HG03575 (cell line): ENCODE data around the gene TPD52L1.
"Not testable (repeated sequence)": the region's sequence is repeated elsewhere in the genome, so short reads cannot be mapped to it uniquely, and the experiment has no call there.

Source experiments
- ATAC-seq: cut with Tn5 transposase; IDR thresholded peaks from one replicate; pipeline ENCODE4 v1.9.1; 2021; ENCODE audit not compliant: unreplicated experiment, insufficient number of reproducible peaks, low FRiP score; ENCODE audit errors: extremely low read depth

Gene TPD52L1

DNA sequence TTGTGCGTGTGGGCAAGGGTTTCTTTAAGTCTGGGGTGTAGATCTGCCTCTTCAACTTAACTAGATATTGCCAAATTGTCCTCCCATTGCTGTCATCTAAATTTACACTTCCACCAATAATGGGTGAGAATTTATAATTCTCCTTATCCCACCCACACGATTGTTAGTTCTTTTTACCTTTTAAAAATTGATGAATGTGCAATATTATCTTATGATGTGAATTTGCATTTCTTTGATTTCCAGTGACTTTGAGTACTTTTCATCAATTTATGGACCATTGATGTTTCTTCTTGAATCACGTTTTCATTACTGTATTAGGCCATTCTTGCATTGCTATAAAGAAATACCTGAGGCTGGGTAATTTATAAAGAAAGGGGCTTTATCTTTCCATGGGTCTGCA, 17.2 kb upstream of the TPD52L1 start:
- ATAC-seq: no peak

DNA sequence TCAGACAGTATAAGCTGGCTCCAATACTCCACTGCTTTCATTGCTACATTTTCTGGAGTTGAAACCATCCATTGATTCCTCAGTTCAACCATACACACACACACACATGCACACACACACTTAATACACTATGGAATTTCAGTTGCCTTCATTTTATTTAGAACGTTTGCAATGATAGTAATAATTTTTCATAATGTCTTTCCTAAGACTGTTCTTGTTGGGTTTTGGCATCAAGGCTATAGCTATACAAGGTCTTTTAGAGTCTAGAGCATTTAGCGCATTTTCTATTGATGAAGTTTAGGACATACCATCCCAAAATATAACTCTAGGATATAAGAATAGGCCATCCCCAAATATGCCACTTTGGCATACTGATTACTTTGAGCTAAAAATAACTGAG, 15.5 kb upstream of the TPD52L1 start:
- ATAC-seq: no peak

GRCh38 chr6:125140808-125141207, 12.8 kb upstream of the TPD52L1 start:
- ATAC-seq: no peak

- no peak for ATAC-seq
Measured at GRCh38 chr6:125142618-125143017, 11.0 kb upstream of the TPD52L1 start.

DNA sequence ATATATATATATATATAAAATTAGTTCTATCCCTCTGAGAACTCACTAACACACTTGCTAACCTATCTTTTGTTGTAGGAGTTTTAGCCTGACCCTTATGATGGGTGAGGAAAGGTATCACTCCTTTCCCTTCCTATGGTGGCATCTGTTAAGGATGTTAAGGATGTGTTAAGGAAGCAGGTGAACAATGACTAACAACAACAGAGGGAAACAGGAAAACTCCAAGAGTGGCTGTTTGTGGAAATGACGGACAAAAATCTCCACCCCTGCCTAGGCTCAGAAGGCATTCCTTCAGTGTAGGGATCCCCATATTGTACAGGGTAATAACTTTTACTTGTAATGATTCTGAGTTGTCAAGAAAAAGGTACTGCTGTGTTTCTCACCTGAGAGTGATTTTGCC, 8.8 kb upstream of the TPD52L1 start:
- no peak for ATAC-seq

DNA sequence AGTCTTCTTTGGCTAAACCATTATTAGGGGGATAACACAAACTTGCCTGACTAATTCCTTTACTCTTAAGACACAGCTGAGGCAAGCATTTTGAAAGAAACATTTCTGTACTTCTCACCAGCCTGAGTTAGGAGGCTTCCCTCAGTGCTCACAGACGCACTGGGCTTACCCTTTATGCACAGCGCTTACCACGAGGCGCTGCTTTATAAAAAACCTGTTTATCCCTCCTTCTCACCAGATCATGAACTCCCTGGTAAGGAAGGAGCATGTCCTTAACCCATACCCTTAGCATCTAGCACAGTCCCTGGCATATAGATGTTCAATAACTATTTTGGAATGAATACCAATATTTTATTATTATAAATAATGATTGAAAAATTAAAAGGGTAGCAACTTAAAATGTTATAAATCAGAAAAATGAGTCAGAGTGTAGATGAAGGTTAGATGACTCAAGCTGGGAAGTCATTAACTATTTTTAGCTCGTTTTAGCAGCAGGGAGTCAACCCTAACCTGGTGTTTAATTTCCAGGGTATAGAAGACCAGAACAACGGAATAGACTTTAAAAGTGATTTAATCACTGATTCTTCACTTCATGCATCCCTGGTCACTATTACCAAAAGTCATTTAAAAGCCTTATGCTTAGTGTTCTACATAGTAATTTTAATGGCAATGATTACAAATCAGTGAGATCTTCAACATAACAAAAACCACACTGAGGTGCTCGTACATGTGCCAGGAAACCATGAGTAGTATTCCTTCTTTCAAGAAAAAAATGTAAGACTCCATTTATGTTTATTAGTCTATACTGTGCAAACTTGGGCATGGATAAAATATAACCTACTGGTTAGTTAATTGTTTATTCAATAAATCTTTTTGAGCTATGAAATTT, 4.1 kb upstream of the TPD52L1 start:
- no peak for ATAC-seq

DNA sequence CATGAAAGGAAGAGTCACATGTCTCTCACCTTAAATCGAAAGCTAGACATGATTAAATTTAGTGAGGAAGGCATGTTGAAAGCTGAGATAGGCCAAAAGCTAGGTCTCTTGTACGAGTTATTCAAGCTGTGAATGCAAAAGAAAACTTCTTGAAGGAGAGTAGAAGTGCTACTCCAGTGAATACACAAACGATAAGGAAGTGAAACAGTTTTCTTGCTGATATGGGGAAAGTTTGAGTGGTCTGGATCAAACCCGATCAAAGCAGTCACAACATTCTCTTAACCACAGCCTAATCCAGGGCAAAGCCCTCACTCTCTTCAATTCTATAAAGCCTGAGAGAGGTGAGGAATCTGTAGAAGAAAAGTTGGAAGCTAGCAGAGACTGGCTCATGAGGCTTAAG, 1.9 kb upstream of the TPD52L1 start:
- no peak for ATAC-seq

DNA sequence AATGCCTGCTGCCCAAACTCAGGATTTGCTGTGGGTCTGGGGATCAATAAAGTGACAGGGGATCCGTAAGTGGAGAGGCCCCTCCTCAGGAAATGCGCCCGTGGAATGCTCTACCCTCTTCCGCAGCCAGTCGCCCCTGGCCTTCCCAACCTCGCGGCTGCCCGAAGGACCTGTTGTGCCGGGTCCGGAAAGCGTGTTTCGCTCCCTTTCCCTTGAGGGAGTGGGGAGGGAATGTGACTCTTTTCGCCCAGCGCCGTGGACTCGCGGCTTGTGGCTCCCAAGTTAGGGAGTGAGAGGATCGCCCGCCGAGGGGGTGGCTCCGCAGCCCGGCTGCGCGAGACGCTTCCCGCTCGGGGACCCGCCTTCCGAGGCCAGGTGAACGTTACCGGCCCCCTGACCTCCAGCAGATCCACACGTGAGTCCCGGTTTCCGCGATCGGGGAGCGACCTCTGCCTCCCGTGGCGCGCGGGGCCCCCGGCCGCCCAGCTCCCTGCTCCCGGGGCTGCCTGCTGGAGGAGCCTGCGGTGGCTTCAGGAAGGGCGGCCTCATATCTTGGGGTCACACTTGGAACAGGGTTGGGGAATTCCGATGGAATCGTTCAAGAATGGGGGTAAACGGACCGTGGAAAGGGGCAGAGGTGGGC, 666 bp downstream of the TPD52L1 start:
- no peak for ATAC-seq

DNA sequence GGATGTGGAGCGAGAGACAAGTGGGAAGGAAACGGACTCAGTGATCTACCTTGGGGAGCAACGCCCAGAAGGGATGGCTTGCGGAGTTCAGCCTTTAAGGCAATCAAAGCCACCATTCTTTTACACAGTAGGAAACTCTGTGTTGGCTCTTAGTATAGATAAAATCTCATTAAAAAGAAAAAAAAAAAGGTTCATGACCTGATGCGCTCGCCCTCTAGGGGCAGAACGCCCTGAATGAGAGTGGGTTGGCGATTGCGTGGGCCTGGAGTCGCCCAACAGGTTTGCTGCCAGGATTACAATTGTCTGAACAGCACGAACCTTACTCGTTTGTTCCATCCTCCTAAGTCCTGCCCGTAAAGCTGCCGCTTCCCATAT, 1.2 kb downstream of the TPD52L1 start:
- no peak for ATAC-seq

DNA sequence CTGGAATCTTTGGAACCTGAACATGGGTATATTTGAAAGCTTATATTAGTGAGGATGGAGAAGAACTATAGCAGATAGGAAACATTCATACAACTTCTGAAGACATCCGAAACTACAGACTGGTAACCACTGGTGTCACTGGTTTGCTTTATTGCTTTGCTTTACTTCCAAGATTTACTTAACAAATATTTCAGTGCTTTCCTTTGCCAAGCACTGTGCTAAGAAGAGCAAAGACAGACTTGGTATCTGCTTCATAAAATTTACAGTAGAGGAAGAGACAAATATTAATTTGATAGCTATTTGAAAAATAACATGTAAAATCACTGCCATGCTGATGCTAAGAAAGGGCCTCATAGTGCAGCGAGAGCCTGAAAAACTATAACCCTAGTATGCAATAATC, 1.8 kb downstream of the TPD52L1 start:
- no peak for ATAC-seq

DNA sequence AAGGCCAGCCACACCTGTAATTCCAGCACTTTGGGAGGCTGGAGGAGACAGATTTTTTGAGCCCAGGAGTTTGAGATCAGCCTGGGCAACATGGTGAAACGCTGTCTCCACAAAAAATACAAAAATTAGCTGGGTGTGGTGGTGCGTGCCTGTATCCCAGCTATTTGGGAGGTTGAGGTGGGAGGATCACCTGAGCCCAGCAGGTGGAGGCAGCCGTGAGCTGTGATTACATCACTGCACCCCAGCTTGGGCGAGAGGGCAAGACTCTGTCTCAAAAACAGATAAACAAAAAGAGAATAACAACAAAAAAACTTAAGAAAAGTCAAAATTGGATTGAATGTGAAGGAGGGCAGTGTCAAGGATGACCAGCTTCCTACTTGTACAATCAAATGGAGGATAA, 2.9 kb downstream of the TPD52L1 start:
- no peak for ATAC-seq

DNA sequence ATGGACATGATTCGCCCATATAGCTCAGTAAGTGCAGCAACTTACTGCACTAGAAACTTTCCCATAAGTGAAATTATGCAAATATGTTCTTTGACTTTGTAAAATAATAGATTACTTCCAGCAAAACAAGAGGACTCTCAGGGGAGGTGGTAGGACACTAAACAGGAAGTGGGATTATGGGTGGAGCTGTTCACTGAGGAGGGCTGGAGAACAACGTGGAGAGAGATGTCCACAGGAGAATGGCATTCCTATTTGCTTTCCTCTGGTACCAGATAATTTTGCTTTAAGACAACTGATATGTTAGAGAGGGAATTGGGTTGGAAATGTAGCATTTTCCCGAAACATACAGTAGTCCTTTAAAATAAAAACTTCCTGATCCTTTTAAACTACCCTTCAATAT, 3.7 kb downstream of the TPD52L1 start:
- no peak for ATAC-seq

DNA sequence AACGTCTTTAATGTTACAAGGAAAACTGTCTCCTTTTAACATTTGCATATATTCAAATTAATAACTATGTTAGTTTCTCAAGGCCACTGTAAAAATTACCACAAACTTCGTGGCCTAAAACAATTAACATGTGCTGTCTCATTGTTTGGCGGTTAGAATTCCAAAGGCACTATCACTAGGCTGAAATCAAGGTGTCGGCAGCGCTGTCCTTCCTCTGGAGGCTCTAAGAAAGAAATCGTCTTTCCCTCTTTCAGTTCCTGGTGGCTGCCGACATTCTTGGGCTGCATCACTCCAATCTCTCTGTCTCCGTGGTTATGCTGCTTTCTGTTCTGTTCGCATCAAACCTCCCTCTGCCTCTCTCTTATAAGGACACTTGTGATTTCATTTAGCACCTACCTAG, 4.2 kb downstream of the TPD52L1 start:
- no peak for ATAC-seq

DNA sequence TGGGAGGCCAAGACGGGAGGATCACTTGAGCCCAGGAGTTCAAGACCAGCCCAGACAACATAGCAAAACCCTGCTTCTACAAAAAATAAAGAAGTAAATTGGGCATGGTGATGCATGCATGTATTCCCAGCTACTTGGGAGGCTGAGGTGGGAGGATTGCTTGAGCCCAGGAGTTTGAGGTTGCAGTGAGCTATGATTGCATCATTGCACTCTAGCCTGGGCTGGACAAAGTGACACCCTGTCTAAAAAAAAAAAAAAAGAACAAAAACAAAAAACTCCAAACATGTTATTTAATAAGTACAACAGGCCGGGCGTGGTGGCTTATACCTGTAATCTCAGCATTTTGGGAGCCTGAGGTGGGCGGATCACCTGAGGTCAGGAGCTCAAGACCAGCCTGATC, 9.8 kb downstream of the TPD52L1 start:
- ATAC-seq: not testable (repeated sequence)

- no peak for ATAC-seq
Measured at GRCh38 chr6:125163811-125164210, 10.2 kb downstream of the TPD52L1 start.

DNA sequence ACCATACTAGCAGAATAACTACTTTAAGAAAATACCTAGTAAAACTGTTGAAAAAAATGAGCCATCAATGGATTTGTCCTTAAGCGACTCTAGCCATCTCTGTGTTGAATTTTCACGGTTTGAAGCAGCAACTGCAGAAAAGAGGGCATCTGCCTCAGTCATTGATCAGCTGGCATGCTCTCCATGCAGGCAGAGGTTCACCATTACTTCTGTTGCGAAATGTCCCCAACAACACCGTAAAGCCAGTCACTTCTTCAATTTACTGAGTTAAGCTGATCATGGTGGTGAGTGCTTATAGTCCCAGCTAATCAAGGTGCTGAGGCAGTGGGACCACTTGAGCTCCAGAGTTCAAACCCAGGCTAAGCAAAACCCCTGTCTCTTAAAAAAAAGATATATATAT, 11.1 kb downstream of the TPD52L1 start:
- ATAC-seq: no peak

DNA sequence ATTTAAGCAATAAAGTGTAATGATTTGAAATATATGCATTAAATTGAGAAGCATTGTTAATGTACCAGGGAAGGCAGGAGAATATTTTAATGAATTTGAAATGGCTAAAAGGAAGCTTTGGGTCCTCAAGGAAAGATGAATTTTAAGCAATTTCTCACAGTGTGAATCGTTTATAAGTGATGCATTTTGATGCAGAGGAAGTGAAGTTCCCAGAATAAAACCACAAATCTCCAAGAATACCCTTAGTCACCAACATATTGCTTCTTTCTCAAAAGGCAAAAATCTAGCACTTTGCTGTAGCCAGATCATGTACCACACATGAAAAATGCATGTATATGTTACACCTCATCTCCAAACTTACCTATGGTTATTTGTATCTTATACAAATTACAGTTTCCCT, 11.7 kb downstream of the TPD52L1 start:
- no peak for ATAC-seq

DNA sequence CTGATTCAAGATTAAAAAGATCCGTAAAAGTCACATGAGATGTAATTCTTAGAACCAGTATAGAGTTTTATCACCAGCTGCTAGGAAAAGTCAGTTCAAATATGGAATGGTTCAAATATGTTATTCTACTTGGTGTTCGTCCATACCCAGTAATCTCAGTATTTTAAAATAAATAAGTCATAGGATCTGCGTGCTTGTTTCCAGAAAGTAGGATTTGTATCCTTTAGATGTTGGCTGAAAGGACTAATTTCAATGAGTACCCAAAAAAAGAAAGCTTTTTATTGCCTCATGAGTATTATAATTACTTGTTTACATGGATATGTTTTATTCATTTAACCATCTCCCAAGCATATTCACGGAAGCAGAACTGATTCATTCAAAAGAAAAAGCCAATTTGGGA, 12.2 kb downstream of the TPD52L1 start:
- no peak for ATAC-seq

DNA sequence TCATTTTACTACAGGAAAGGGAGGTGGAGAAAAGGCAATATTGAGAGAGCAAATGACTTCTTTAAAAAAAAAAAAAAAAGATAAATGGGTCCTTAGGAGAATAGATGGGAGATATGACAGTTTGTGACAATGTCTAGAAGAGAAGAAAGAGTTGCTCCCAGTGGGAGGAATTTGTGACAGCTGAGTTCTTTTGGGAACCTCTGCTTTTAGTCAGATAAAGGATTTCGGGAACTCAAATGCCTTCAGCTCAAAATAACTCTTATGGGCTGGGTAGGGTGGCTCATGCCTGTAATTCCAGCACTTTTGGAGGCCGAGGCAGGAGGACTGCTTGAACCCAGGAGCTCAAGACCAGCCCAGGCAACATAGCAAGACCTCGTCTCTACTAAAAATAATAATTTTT, 13.1 kb downstream of the TPD52L1 start:
- no peak for ATAC-seq

DNA sequence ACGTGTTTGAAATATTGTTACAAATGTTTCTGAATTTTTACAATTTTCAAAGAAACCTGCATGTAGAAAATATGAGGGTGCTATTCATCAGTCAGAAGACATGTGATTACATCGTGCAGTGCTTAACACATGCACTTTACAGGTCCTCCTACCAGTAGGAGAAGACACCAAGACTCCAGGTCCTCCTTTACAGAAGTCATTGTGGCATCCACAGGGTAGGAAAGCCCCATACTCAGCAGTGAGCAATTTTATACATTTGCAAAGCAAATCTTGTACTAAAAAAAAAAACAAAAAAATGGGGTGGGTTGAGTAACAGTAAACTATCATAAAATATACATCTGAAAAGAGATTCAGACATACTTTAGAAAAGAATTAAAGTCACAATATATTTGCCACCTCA, 14.0 kb downstream of the TPD52L1 start:
- ATAC-seq: no peak

DNA sequence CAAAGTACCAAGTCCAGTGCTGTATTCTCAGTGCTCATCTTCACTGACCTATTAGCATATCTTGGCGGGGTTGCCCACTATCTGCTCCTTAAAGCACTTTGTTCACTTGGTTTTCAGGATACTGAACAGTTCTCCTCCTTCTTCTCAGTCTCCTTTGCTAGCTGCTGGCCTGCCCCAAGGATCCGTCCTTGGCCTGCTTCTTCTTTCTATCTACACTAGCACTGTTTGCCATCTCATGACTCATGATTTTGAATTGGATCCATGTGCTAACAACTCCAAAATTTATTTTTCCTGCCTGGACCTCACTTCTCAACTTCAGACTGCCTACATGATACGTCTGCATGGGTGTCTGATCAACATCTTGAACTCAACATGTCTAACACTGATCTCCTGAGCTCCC, 15.5 kb downstream of the TPD52L1 start:
- no peak for ATAC-seq
